ENCODE measurements around the gene FLT1. TPM values are rescaled to one million over a fixed set of nuclear protein-coding genes. Genes with fewer than 3 reads are reported as not detected.

Gene FLT1
- total RNA-seq, 1 donor from 2014 or later = 46.0 TPM

- intact Hi-C loops (cut with DNase I) = no loop called here
- Histone ChIP-seq H3K27ac (no peak overlapping the region), H3K4me1 (peaks cover 5% of the 10 kb centered on the region in 2 donors), H3K9me3 (no peaks in the 10 kb centered on the region), H3K27me3 (peaks cover 12% of the 10 kb centered on the region), H3K4me3 (no peak overlapping the region), H3K36me3 (no peaks in the 10 kb centered on the region)
- TF ChIP-seq, protein P1, sequence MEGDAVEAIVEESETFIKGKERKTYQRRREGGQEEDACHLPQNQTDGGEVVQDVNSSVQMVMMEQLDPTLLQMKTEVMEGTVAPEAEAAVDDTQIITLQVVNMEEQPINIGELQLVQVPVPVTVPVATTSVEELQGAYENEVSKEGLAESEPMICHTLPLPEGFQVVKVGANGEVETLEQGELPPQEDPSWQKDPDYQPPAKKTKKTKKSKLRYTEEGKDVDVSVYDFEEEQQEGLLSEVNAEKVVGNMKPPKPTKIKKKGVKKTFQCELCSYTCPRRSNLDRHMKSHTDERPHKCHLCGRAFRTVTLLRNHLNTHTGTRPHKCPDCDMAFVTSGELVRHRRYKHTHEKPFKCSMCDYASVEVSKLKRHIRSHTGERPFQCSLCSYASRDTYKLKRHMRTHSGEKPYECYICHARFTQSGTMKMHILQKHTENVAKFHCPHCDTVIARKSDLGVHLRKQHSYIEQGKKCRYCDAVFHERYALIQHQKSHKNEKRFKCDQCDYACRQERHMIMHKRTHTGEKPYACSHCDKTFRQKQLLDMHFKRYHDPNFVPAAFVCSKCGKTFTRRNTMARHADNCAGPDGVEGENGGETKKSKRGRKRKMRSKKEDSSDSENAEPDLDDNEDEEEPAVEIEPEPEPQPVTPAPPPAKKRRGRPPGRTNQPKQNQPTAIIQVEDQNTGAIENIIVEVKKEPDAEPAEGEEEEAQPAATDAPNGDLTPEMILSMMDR (IDR thresholded peaks at IDR 0.05) = no peak
- DNase-seq (ENCODE audit: low spot score in 2 of 2) = no peak
These were observed 39.3 kb upstream of the FLT1 start for GRCh38 chr13:28534210-28534609.

- H3K27me3 ChIP-seq = peaks cover 12% of the 10 kb centered on the region
- intact Hi-C loops (cut with DNase I) = no loop called here
- TF ChIP-seq, protein P1 (IDR thresholded peaks at IDR 0.05) = no peak
These were observed 38.7 kb upstream of the FLT1 start for GRCh38 chr13:28533441-28534166.

DNA sequence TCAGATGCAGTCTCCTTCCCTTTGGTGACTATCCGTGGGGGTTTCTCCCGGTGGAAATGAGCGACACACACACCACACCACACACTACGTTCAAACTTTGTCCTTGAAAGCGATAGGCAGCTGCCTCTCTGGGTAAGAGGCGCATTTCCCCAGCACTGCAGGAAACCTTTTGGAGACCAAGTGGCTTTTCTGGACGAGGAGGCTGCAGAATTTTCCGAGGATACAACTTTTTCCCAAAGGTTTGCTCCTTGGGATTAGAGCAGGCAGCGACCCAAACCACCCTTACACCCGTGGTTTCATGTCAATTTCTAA is 38.2 kb upstream of the FLT1 start:
- Histone ChIP-seq H3K27ac (no peak overlapping the region), H3K4me3 (peak overlapping the region; percentile 59 to 68), H3K9me3 (no peaks in the 10 kb centered on the region), H3K4me1 (peaks cover 5% of the 10 kb centered on the region in 2 donors), H3K36me3 (no peaks in the 10 kb centered on the region), H3K27me3 (peaks cover 12% of the 10 kb centered on the region)
- TF ChIP-seq, protein P1 (IDR thresholded peaks at IDR 0.05) = no peak
- intact Hi-C loops (cut with DNase I) = no loop called here
- no peak for DNase-seq (ENCODE audit: low spot score in 2 of 2)

More at GRCh38 chr13:28533441-28534166, 38.7 kb upstream of the FLT1 start:
- H3K27ac ChIP-seq = no peak overlapping the region
- no peaks in the 10 kb centered on the region for H3K9me3 ChIP-seq
- H3K4me3 ChIP-seq = peak overlapping the region in 1 of 2 donors; percentile 68
- DNase-seq (ENCODE audit: low spot score in 2 of 2) = no peak
- H3K4me1 ChIP-seq = peaks cover 5% of the 10 kb centered on the region in 2 donors
- H3K36me3 ChIP-seq = no peaks in the 10 kb centered on the region

GRCh38 chr13:28532388-28533124 is 37.6 kb upstream of the FLT1 start:
- Histone ChIP-seq H3K27me3 (peaks cover 12% of the 10 kb centered on the region), H3K36me3 (no peaks in the 10 kb centered on the region), H3K9me3 (no peaks in the 10 kb centered on the region), H3K4me1 (peaks cover 5% of the 10 kb centered on the region in 2 donors), H3K4me3 (peak overlapping the region; percentile 59 to 68), H3K27ac (no peak overlapping the region)
- intact Hi-C loops (cut with DNase I) = no loop called here
- TF ChIP-seq, protein P1 (IDR thresholded peaks at IDR 0.05) = no peak
- DNase-seq (ENCODE audit: low spot score in 2 of 2) = no peak

GRCh38 chr13:28531845-28532387 is 37.0 kb upstream of the FLT1 start:
- intact Hi-C loops (cut with DNase I) = no loop called here
- H3K36me3 ChIP-seq = no peaks in the 10 kb centered on the region
- H3K27ac ChIP-seq = no peak overlapping the region
- H3K4me1 ChIP-seq = peaks cover 5% of the 10 kb centered on the region in 2 donors
- peak overlapping the region; percentile 59 to 68 for H3K4me3 ChIP-seq
- TF ChIP-seq, protein P1 (IDR thresholded peaks at IDR 0.05) = no peak
- no peak for DNase-seq (ENCODE audit: low spot score in 2 of 2)
- no peaks in the 10 kb centered on the region for H3K9me3 ChIP-seq
- H3K27me3 ChIP-seq = peaks cover 12% of the 10 kb centered on the region

Measured in ascending aorta (tissue), 2 donors.